ENCODE measurements around the gene SP2. TPM values are rescaled to one million over a fixed set of nuclear protein-coding genes. Genes with fewer than 3 reads are reported as not detected.

Gene SP2
- total and polyA plus RNA-seq, 4 experiments from 2014 or later, result 3.0 to 39.9 (median 28.4) TPM

- Mint-ChIP-seq H3K36me3 (peaks cover 12 to 24% of the 10 kb centered on the region in 2 donors), H3K4me1 (peaks cover 29 to 49% (median 39%) of the 10 kb centered on the region in 4 donors), H3K27ac (peak overlapping the region; percentile 3 to 79 (median 29)), H3K9me3 (no peaks in the 10 kb centered on the region), H3K27me3 (no peaks in the 10 kb centered on the region), H3K4me3 (peak overlapping the region in 1 of 8 donors; percentile 39)
- H3K9me3 ChIP-seq (ENCODE audit: control insufficient read depth in 1 of 2, low read length in 2 of 2), result no peaks in the 10 kb centered on the region
- intact Hi-C loops (cut with micrococcal nuclease), result loop anchor here (1.0 to 10.0 kb wide), 3 partner anchors 80 to 138 kb away; no protein-coding TSS in a partner anchor
- ChIA-PET POLR2A (ENCODE audit: partially characterized antibody) (interaction anchor here (1.0 to 2.5 kb wide), 5 partner anchors 23 to 101 kb away, joined by 3 to 8 read pairs (median 3); partner anchors contain the start of genes CDK5RAP3, NFE2L1 and SP2), CTCF (ENCODE audit: partially characterized antibody) (interaction anchor here (0.7 to 15.5 kb wide), 28 partner anchors 8 to 778 kb away, joined by 3 to 244 read pairs (median 5); partner anchors contain the start of genes CDK5RAP3, PNPO, PRR15L and SCRN2)
- H3K4me3 ChIP-seq (ENCODE audit: low read length in 2 of 2), result no peak overlapping the region
- H3K27me3 ChIP-seq (ENCODE audit: insufficient read depth, low read length), result no peaks in the 10 kb centered on the region
- DNase-seq, result peak; percentile 55 to 83 (median 60)
- H3K27ac ChIP-seq (ENCODE audit: low read depth, low read length), result no peak overlapping the region
- peaks cover 4% of the 10 kb centered on the region for H3K36me3 ChIP-seq (ENCODE audit: insufficient read depth, low read length)
- H3K4me1 ChIP-seq (ENCODE audit: insufficient read depth, low read length), result peaks cover 46% of the 10 kb centered on the region
These were observed 50.9 kb downstream of the SP2 start for GRCh38 chr17:47946929-47947397.

- H3K9me3 ChIP-seq (ENCODE audit: control insufficient read depth in 1 of 2, low read length in 2 of 2), result no peaks in the 10 kb centered on the region
- DNase-seq, result no peak
- no peak overlapping the region for H3K4me3 ChIP-seq (ENCODE audit: low read length in 2 of 2)
- H3K27ac ChIP-seq (ENCODE audit: low read depth, low read length), result no peak overlapping the region
- H3K9me3 Mint-ChIP-seq, result no peaks in the 10 kb centered on the region
- peak overlapping the region in 2 of 8 donors; percentile 64 to 91 for H3K4me3 Mint-ChIP-seq
- H3K4me1 Mint-ChIP-seq, result peaks cover 21 to 38% (median 30%) of the 10 kb centered on the region in 4 donors
- intact Hi-C loops (cut with micrococcal nuclease), result loop anchor here (1.0 to 10.0 kb wide), 4 partner anchors 22 to 670 kb away; no protein-coding TSS in a partner anchor
- peaks cover 4% of the 10 kb centered on the region for H3K36me3 ChIP-seq (ENCODE audit: insufficient read depth, low read length)
- peak overlapping the region in 6 of 7 donors; percentile 29 to 93 (median 68) for H3K27ac Mint-ChIP-seq
- no peaks in the 10 kb centered on the region for H3K27me3 ChIP-seq (ENCODE audit: insufficient read depth, low read length)
- ChIA-PET POLR2A (ENCODE audit: partially characterized antibody) (interaction anchor here (0.7 to 3.8 kb wide), 6 partner anchors 8 to 77 kb away, joined by 3 to 30 read pairs (median 7); partner anchors contain the start of genes CDK5RAP3, PNPO and SP2), CTCF (ENCODE audit: partially characterized antibody) (interaction anchor here (0.8 to 15.5 kb wide), 20 partner anchors 8 to 277 kb away, joined by 3 to 244 read pairs (median 6); partner anchors contain the start of genes CDK5RAP3, PNPO and PRR15L)
- H3K27me3 Mint-ChIP-seq, result no peaks in the 10 kb centered on the region
- peaks cover 34% of the 10 kb centered on the region for H3K4me1 ChIP-seq (ENCODE audit: insufficient read depth, low read length)
- peaks cover 12 to 20% of the 10 kb centered on the region in 2 donors for H3K36me3 Mint-ChIP-seq
These were observed 52.7 kb downstream of the SP2 start for GRCh38 chr17:47948706-47949196.

DNA sequence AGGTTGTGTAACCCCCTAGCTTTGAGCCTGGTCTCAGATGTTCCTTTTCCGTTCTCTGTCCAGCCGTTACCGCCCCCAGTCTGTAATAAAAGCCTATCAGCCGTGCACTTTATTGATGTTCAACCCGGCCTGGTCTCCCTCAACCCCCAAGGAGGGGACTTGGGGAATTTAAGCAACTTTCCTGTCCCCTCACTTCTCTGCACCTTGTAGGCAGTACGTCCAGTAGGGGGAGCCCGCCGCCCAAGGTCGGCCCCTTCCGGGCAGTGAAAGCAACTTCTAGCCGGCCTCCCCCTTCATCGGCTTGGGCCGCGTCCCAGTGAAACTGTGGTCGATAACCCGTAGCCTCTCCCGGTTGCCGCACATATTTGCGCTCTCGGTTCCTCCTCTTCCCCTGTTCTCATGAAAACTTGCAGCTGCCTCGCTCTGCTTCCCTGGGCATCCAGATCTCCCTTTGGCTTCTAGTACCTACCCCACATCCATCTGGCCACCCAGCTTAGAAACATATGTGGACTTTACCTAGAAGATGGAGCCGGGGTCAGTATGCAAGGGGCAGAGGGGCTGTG is 53.2 kb downstream of the SP2 start:
- intact Hi-C loops (cut with micrococcal nuclease), result loop anchor here (1.0 to 10.0 kb wide), 4 partner anchors 21 to 669 kb away; no protein-coding TSS in a partner anchor
- CTCF ChIA-PET (ENCODE audit: partially characterized antibody), result interaction anchor here (0.8 to 15.5 kb wide), 27 partner anchors 11 to 277 kb away, joined by 3 to 244 read pairs (median 5); partner anchors contain the start of genes CDK5RAP3, PNPO and SP2
- Histone ChIP-seq H3K36me3 (ENCODE audit: insufficient read depth, low read length) (peaks cover 4% of the 10 kb centered on the region), H3K27me3 (ENCODE audit: insufficient read depth, low read length) (no peaks in the 10 kb centered on the region), H3K27ac (ENCODE audit: low read depth, low read length) (peak overlapping the region; percentile 37), H3K4me3 (ENCODE audit: low read length in 2 of 2) (peak overlapping the region in 1 of 2 donors; percentile 51), H3K4me1 (ENCODE audit: insufficient read depth, low read length) (peaks cover 34% of the 10 kb centered on the region), H3K9me3 (ENCODE audit: control insufficient read depth in 1 of 2, low read length in 2 of 2) (no peaks in the 10 kb centered on the region)
- H3K36me3 Mint-ChIP-seq, result peaks cover 12 to 20% of the 10 kb centered on the region in 2 donors
- no peaks in the 10 kb centered on the region for H3K27me3 Mint-ChIP-seq
- DNase-seq, result peak; percentile 59 to 71 (median 63)
- POLR2A ChIA-PET (ENCODE audit: partially characterized antibody), result interaction anchor here (1.5 to 3.8 kb wide), 5 partner anchors 8 to 76 kb away, joined by 4 to 30 read pairs (median 6); partner anchors contain the start of genes CDK5RAP3 and PNPO
- H3K4me3 Mint-ChIP-seq, result peak overlapping the region; percentile 61 to 91 (median 74)
- H3K27ac Mint-ChIP-seq, result peak overlapping the region; percentile 29 to 93 (median 69)
- no peaks in the 10 kb centered on the region for H3K9me3 Mint-ChIP-seq
- peaks cover 21 to 36% (median 28%) of the 10 kb centered on the region in 4 donors for H3K4me1 Mint-ChIP-seq

DNA sequence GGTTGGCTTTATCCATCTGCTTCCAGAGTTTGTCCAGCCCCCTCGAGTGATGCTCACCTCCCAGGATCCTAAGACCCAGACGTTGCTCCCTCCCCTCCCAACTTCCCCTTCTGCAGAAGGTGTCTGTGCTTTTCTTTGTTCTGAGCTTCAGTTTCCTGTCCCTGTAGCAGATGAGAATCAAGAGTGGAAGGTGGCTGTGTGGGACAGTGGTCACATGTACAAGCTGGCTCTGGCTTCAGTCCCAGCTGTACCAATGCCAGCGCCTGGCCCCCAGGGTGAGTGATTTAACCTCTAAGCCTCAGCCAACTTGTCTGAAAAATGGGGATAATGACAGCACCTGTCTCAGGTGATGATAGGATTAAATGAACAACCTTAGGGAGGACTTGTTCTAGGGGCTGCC is 53.9 kb downstream of the SP2 start:
- Mint-ChIP-seq H3K27me3 (no peaks in the 10 kb centered on the region), H3K9me3 (no peaks in the 10 kb centered on the region)
- DNase-seq, result peak in 2 of 5 donors; percentile 7 to 15

DNA sequence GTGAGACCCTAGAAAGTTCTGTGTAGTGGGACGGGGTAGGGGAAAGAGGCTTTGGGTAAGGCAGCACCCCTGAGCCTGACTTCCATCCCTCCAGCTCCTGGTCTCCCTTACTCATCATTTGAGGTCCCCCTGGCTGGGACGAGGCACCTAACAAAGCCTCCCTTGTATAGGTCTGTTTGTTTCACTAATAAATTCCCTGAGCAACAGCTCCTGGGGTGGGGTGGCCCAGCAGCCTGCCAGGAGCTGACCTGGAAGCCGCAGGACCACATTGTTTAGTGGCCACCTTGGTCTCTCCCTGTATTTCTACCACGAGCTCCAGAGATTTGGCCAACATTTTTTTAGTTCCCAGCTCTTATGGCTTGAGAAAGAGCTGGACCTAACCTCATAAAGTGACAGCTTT is 54.4 kb downstream of the SP2 start:
- Mint-ChIP-seq H3K36me3 (peaks cover 10% of the 10 kb centered on the region in 2 donors), H3K27ac (no peak overlapping the region), H3K27me3 (no peaks in the 10 kb centered on the region), H3K9me3 (no peaks in the 10 kb centered on the region), H3K4me1 (peaks cover 12 to 25% (median 18%) of the 10 kb centered on the region in 4 donors), H3K4me3 (no peak overlapping the region)
- ChIA-PET POLR2A (ENCODE audit: partially characterized antibody) (interaction anchor here (0.8 to 3.8 kb wide), 5 partner anchors 9 to 55 kb away, joined by 4 to 30 read pairs (median 6); partner anchors contain the start of genes CDK5RAP3 and PNPO), CTCF (ENCODE audit: partially characterized antibody) (interaction anchor here (0.5 to 15.5 kb wide), 19 partner anchors 9 to 130 kb away, joined by 3 to 244 read pairs (median 5); partner anchors contain the start of genes CDK5RAP3 and PNPO)
- Histone ChIP-seq H3K27me3 (ENCODE audit: insufficient read depth, low read length) (no peaks in the 10 kb centered on the region), H3K9me3 (ENCODE audit: control insufficient read depth in 1 of 2, low read length in 2 of 2) (no peaks in the 10 kb centered on the region), H3K4me3 (ENCODE audit: low read length in 2 of 2) (no peak overlapping the region), H3K27ac (ENCODE audit: low read depth, low read length) (no peak overlapping the region), H3K4me1 (ENCODE audit: insufficient read depth, low read length) (peaks cover 25% of the 10 kb centered on the region), H3K36me3 (ENCODE audit: insufficient read depth, low read length) (peaks cover 4% of the 10 kb centered on the region)
- no peak for DNase-seq
- intact Hi-C loops (cut with micrococcal nuclease), result no loop called here

More for the DNA sequence above, 53.9 kb downstream of the SP2 start:
- H3K36me3 Mint-ChIP-seq, result peaks cover 12 to 15% of the 10 kb centered on the region in 2 donors
- CTCF ChIA-PET (ENCODE audit: partially characterized antibody), result interaction anchor here (0.8 to 15.5 kb wide), 22 partner anchors 10 to 158 kb away, joined by 3 to 244 read pairs (median 5); partner anchors contain the start of genes CDK5RAP3, PNPO and SP2
- H3K27ac Mint-ChIP-seq, result peak overlapping the region in 3 of 7 donors; percentile 47 to 52 (median 49)
- intact Hi-C loops (cut with micrococcal nuclease), result loop anchor here (1.0 to 10.0 kb wide), 4 partner anchors 20 to 668 kb away; no protein-coding TSS in a partner anchor
- H3K9me3 ChIP-seq (ENCODE audit: control insufficient read depth in 1 of 2, low read length in 2 of 2), result no peaks in the 10 kb centered on the region
- H3K36me3 ChIP-seq (ENCODE audit: insufficient read depth, low read length), result peaks cover 4% of the 10 kb centered on the region
- POLR2A ChIA-PET (ENCODE audit: partially characterized antibody), result interaction anchor here (0.8 to 3.8 kb wide), 6 partner anchors 9 to 76 kb away, joined by 4 to 30 read pairs (median 5); partner anchors contain the start of genes CDK5RAP3 and PNPO
- H3K27ac ChIP-seq (ENCODE audit: low read depth, low read length), result peak overlapping the region; percentile 37
- H3K4me3 ChIP-seq (ENCODE audit: low read length in 2 of 2), result no peak overlapping the region
- peaks cover 17 to 30% (median 23%) of the 10 kb centered on the region in 4 donors for H3K4me1 Mint-ChIP-seq
- peak overlapping the region in 4 of 8 donors; percentile 36 to 91 (median 68) for H3K4me3 Mint-ChIP-seq
- no peaks in the 10 kb centered on the region for H3K27me3 ChIP-seq (ENCODE audit: insufficient read depth, low read length)
- H3K4me1 ChIP-seq (ENCODE audit: insufficient read depth, low read length), result peaks cover 30% of the 10 kb centered on the region

DNA sequence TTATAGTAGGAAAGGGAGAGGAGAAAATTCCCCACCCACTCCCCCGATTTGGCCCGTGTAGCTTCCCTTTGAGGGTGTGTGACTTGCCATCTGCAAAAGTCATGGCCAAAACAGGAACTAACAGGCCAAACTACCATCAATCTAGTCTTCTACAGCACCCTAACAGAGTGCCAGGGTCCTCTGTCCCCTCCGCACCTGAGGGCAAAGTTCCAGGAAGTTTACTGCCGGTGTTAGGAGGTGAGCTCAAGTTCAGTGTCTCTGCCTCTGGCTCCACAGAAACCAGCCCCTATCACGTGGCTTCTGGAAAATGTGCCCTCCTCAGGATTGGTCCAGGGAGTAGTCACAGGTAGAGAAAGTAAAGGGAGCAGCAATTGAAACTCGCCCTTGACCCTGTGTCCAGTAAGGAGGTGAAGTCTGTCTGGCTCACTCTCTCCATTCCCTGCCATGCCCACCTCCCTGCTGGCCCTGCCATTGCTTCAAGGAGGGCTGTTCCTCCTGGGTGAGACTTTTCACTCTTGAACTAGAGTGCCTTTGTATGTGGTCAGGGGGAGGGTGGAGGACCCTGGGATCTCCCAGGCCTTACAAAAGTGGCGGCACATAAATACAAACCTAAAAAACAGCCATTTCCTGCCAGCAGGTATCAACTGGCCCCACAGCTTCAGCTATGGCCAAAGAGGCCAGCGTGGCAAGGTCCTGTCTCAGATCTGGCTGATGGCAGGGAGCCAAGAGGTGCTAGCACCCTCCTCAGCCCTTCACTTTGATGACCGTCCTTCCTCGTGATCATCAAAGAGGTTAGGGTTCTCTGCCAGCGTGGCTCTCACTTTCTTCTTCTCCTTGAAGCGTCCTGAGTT is 56.4 kb downstream of the SP2 start:
- H3K27me3 Mint-ChIP-seq, result no peaks in the 10 kb centered on the region
- CTCF ChIA-PET (ENCODE audit: partially characterized antibody), result interaction anchor here (0.7 to 15.5 kb wide), 6 partner anchors 9 to 121 kb away, joined by 3 to 244 read pairs (median 28); partner anchors contain the start of genes CDK5RAP3 and PNPO
- no peak overlapping the region for H3K27ac ChIP-seq (ENCODE audit: low read depth, low read length)
- intact Hi-C loops (cut with micrococcal nuclease), result no loop called here
- H3K4me1 ChIP-seq (ENCODE audit: insufficient read depth, low read length), result peaks cover 17% of the 10 kb centered on the region
- POLR2A ChIA-PET (ENCODE audit: partially characterized antibody), result interaction anchor here (1.5 to 3.8 kb wide), 2 partner anchors 10 to 18 kb away, joined by 5 to 30 read pairs; partner anchors contain the start of genes CDK5RAP3 and PNPO
- H3K9me3 ChIP-seq (ENCODE audit: control insufficient read depth in 1 of 2, low read length in 2 of 2), result no peaks in the 10 kb centered on the region
- no peak for DNase-seq
- peaks cover 4% of the 10 kb centered on the region in 2 donors for H3K36me3 Mint-ChIP-seq
- H3K27me3 ChIP-seq (ENCODE audit: insufficient read depth, low read length), result no peaks in the 10 kb centered on the region
- no peak overlapping the region for H3K4me3 Mint-ChIP-seq
- no peak overlapping the region for H3K27ac Mint-ChIP-seq
- H3K9me3 Mint-ChIP-seq, result no peaks in the 10 kb centered on the region
- H3K4me1 Mint-ChIP-seq, result peaks cover 11 to 17% (median 13%) of the 10 kb centered on the region in 4 donors
- no peak overlapping the region for H3K4me3 ChIP-seq (ENCODE audit: low read length in 2 of 2)
- H3K36me3 ChIP-seq (ENCODE audit: insufficient read depth, low read length), result no peaks in the 10 kb centered on the region

All from CD4-positive, alpha-beta memory T cell (primary cell).